Activated T-helper 1 cell treated with anti-CD3 and anti-CD28 coated beads, Interleukin-2, amount 50 U/mL, for 16 hours (primary cell): ENCODE measurements around the gene COQ5.
"Not testable (repeated sequence)": the region's sequence is repeated elsewhere in the genome, so short reads cannot be mapped to it uniquely, and the experiment has no call there.

Experiments used
- DNase-seq, 2 donors: peaks; one replicate each; pipeline ENCODE4 v3.0.0-alpha.2; 2020; ENCODE audit warnings: low read depth in 1 of 2, low spot score in 1 of 2

The COQ5 gene

GRCh38 chr12:120528861-120529525 is at the start of gene COQ5:
Gene COQ5, minus strand, starts transcription at chr12:120529158. Its CDS starts 17 bp downstream, at chr12:120529141.
- DNase-seq, result peak; percentile 68 to 69

- DNase-seq, result no peak
These were observed 45.1 kb upstream of the COQ5 start for GRCh38 chr12:120574106-120574505.

GRCh38 chr12:120573560-120573959 is 44.6 kb upstream of the COQ5 start:
- DNase-seq, result no peak

GRCh38 chr12:120571299-120571698 is 42.3 kb upstream of the COQ5 start:
- no peak for DNase-seq

- DNase-seq, result no peak
These were observed 34.5 kb upstream of the COQ5 start for GRCh38 chr12:120563495-120563894.

- DNase-seq, result no peak
These were observed 33.9 kb upstream of the COQ5 start for GRCh38 chr12:120562906-120563305.

- no peak for DNase-seq
These were observed 28.6 kb upstream of the COQ5 start for GRCh38 chr12:120557589-120557988.

GRCh38 chr12:120554678-120555077 is 25.7 kb upstream of the COQ5 start:
- DNase-seq, result no peak

- no peak for DNase-seq
These were observed 17.1 kb upstream of the COQ5 start for GRCh38 chr12:120546050-120546386.

GRCh38 chr12:120544691-120545090 is 15.7 kb upstream of the COQ5 start:
- DNase-seq, result no peak

GRCh38 chr12:120542166-120542565 is 13.2 kb upstream of the COQ5 start:
- no peak for DNase-seq

GRCh38 chr12:120540445-120540844 is 11.5 kb upstream of the COQ5 start:
- DNase-seq, result no peak

- no peak for DNase-seq
These were observed 10.3 kb upstream of the COQ5 start for GRCh38 chr12:120539303-120539702.

GRCh38 chr12:120538281-120539156 is 9.6 kb upstream of the COQ5 start:
- DNase-seq, result no peak

GRCh38 chr12:120537856-120538220 is 8.9 kb upstream of the COQ5 start:
- DNase-seq, result no peak

- DNase-seq, result no peak
These were observed 7.3 kb upstream of the COQ5 start for GRCh38 chr12:120536064-120536791.

GRCh38 chr12:120534703-120535655 is 6.0 kb upstream of the COQ5 start:
- peak; percentile 13 to 17 for DNase-seq

GRCh38 chr12:120534203-120534702 is 5.3 kb upstream of the COQ5 start, which contains the start of gene RNF10:
Gene RNF10, plus strand, starts transcription at chr12:120534356. Its CDS starts 456 bp downstream, at chr12:120534812.
- peak; percentile 46 to 57 for DNase-seq

- DNase-seq, result no peak
These were observed 3.8 kb upstream of the COQ5 start for GRCh38 chr12:120532701-120533238.

- DNase-seq, result not testable (repeated sequence)
These were observed 1.4 kb upstream of the COQ5 start for GRCh38 chr12:120530418-120530761.
